ENCODE measurements around the gene ENPP1. TPM values are rescaled to one million over a fixed set of nuclear protein-coding genes. Genes with fewer than 3 reads are reported as not detected.

ENPP1 gene
- total RNA-seq, 6 donors from 2014 or later = 0.89 to 2.4 (median 1.5) TPM

GRCh38 chr6:131877999-131878789 is 70.4 kb downstream of the ENPP1 start:
- ATAC-seq (ENCODE audit: low FRiP score in 2 of 2) (no peak), DNase-seq (no peak)
- H3K4me3 ChIP-seq = no peak overlapping the region
- H3K27ac ChIP-seq = no peak overlapping the region
- H3K9me3 ChIP-seq = no peaks in the 10 kb centered on the region
- TF ChIP-seq POLR2AphosphoS5 (IDR thresholded peaks at IDR 0.05) (no peak), POLR2A (IDR thresholded peaks at IDR 0.05) (no peak), EP300 (IDR thresholded peaks at IDR 0.05) (no peak), CTCF (IDR thresholded peaks at IDR 0.05) (no peak)
- WGBS, 2 donors = 87 to 92% methylated on average over 4 of the region's 4 CpGs
- no peaks in the 10 kb centered on the region for H3K27me3 ChIP-seq
- no peaks in the 10 kb centered on the region for H3K4me1 ChIP-seq
- H3K36me3 ChIP-seq = no peaks in the 10 kb centered on the region

GRCh38 chr6:131883016-131883415 is 75.2 kb downstream of the ENPP1 start:
- TF ChIP-seq CTCF (IDR thresholded peaks at IDR 0.05) (no peak), POLR2A (IDR thresholded peaks at IDR 0.05) (no peak), EP300 (IDR thresholded peaks at IDR 0.05) (no peak), POLR2AphosphoS5 (IDR thresholded peaks at IDR 0.05) (no peak)
- Histone ChIP-seq H3K4me3 (no peak overlapping the region), H3K27me3 (no peaks in the 10 kb centered on the region), H3K4me1 (no peaks in the 10 kb centered on the region), H3K9me3 (no peaks in the 10 kb centered on the region), H3K36me3 (no peaks in the 10 kb centered on the region), H3K27ac (no peak overlapping the region)
- no peak for ATAC-seq (ENCODE audit: low FRiP score in 2 of 2)
- DNase-seq = no peak
- 95% methylated on average over 2 of the region's 2 CpGs for WGBS, 2 donors

GRCh38 chr6:131885237-131885636 is 77.4 kb downstream of the ENPP1 start:
- Histone ChIP-seq H3K36me3 (no peaks in the 10 kb centered on the region), H3K9me3 (no peaks in the 10 kb centered on the region), H3K4me1 (no peaks in the 10 kb centered on the region), H3K4me3 (no peak overlapping the region), H3K27ac (no peak overlapping the region), H3K27me3 (no peaks in the 10 kb centered on the region)
- ATAC-seq (ENCODE audit: low FRiP score in 2 of 2) (no peak), DNase-seq (no peak)
- WGBS, 2 donors = 75 to 77% methylated on average over 1 of the region's 1 CpG
- TF ChIP-seq POLR2AphosphoS5 (IDR thresholded peaks at IDR 0.05) (no peak), POLR2A (IDR thresholded peaks at IDR 0.05) (no peak), CTCF (IDR thresholded peaks at IDR 0.05) (no peak), EP300 (IDR thresholded peaks at IDR 0.05) (no peak)

- Histone ChIP-seq H3K4me3 (no peak overlapping the region), H3K36me3 (no peaks in the 10 kb centered on the region), H3K27me3 (no peaks in the 10 kb centered on the region), H3K27ac (no peak overlapping the region), H3K4me1 (no peaks in the 10 kb centered on the region), H3K9me3 (no peaks in the 10 kb centered on the region)
- DNase-seq (no peak), ATAC-seq (ENCODE audit: low FRiP score in 2 of 2) (no peak)
- 79 to 83% methylated on average over 4 of the region's 4 CpGs for WGBS, 2 donors
- no peak for TF ChIP-seq POLR2A (IDR thresholded peaks at IDR 0.05)
- TF ChIP-seq EP300 (IDR thresholded peaks at IDR 0.05) = no peak
- no peak for TF ChIP-seq POLR2AphosphoS5 (IDR thresholded peaks at IDR 0.05)
- TF ChIP-seq CTCF (IDR thresholded peaks at IDR 0.05) = no peak
These were observed 78.7 kb downstream of the ENPP1 start for GRCh38 chr6:131886517-131886916.

- no peak for ATAC-seq (ENCODE audit: low FRiP score in 2 of 2)
- Histone ChIP-seq H3K36me3 (no peaks in the 10 kb centered on the region), H3K27ac (no peak overlapping the region), H3K4me1 (no peaks in the 10 kb centered on the region), H3K9me3 (no peaks in the 10 kb centered on the region), H3K4me3 (no peak overlapping the region), H3K27me3 (no peaks in the 10 kb centered on the region)
- 51 to 70% methylated on average over 3 of the region's 3 CpGs for WGBS, 2 donors
- TF ChIP-seq EP300 (IDR thresholded peaks at IDR 0.05) (no peak), CTCF (IDR thresholded peaks at IDR 0.05) (no peak), POLR2AphosphoS5 (IDR thresholded peaks at IDR 0.05) (no peak), POLR2A (IDR thresholded peaks at IDR 0.05) (no peak)
- DNase-seq = no peak
These were observed 82.3 kb downstream of the ENPP1 start for GRCh38 chr6:131890091-131890490.

Data from upper lobe of left lung (tissue), 6 donors.